Bronchial epithelial cell (primary cell): ENCODE results near the gene TENM4. TPM values are rescaled to one million over a fixed set of nuclear protein-coding genes. Genes with fewer than 3 reads are reported as not detected.

ENCODE experiments used
- DNase-seq: peaks from one replicate; pipeline ENCODE4 v3.0.0-alpha.2; 2010; ENCODE audit warnings: low read depth
- FAIRE-seq: peaks from 2 replicates; lab custom pipeline; 2011; peaks lifted over from hg19 to GRCh38; lab: Jason Lieb, UNC
- H3K27me3 ChIP-seq: 2 replicates; pipeline ENCODE4 v1.5.1; 2011; ENCODE audit warnings: low read length; ENCODE audit not compliant: control insufficient read depth, insufficient read depth
- H3K36me3 ChIP-seq: 2 replicates; pipeline ENCODE4 v1.5.1; 2011; ENCODE audit warnings: low read length; ENCODE audit not compliant: control insufficient read depth, insufficient read depth
- H3K4me3 ChIP-seq: 2 replicates; pipeline ENCODE4 v1.5.1; 2011; ENCODE audit warnings: mild to moderate bottlenecking, low read depth, low read length, control low read depth
- CTCF ChIP-seq: IDR thresholded peaks from 2 replicates; pipeline ENCODE4 v1.5.1; 2011; ENCODE audit warnings: mild to moderate bottlenecking, moderate library complexity, low read length, control low read depth, inconsistent platforms; ENCODE audit not compliant: insufficient read depth, severe bottlenecking
- total RNA-seq: library from RNA; depleted of rRNA; stranded (reverse); fragments of >200 nt; gene quantifications from 2 replicates; pipeline ENCODE4 v1.2.1, GENCODE V29; 2014

Gene TENM4
- total RNA-seq, 1 donor from 2014 or later: 6.1 TPM

DNA sequence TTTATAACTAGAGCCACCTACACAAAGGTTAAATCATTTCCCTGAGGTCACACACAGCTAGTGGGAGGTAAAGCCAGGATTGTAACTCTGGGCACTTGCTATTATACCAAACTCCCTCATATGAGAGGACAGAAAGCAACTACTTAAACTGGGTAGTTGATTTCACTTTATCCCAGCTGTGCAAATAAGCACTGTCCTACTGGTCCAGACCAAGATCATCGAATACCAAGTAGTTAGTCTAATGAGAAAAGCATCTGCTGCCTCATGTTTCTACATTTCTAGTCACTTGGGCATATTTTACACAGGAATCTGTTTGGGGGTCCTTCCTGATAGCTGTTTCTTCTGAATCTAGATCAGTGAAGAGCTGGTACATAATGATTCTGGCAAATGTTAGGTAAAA is 687.5 kb downstream of the TENM4 start:
- DNase-seq (no peak), FAIRE-seq (no peak)
- Histone ChIP-seq H3K36me3 (no peaks in the 10 kb centered on the region), H3K27me3 (no peaks in the 10 kb centered on the region), H3K4me3 (no peak overlapping the region)
- TF ChIP-seq CTCF: no peak

DNA sequence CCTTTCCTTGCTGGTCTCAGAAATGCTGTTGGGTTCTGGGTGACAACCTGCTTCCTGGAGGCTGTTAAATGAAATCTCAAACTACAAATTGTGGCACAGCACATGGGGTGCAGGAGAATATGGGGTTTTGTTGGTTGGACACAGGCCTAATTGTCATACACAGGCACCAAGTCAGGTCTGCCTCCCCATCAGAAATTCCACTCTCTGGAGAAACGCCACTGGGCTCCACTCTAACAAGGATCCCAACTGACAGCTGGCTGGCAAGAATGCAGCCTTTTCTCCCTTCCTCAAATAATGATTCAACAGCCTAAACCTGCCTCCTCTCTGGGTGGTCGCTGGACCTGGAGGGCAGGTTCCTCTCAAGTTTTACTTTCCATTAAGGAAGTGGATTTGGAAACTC is 688.3 kb downstream of the TENM4 start:
- H3K27me3 ChIP-seq: no peaks in the 10 kb centered on the region
- H3K36me3 ChIP-seq: no peaks in the 10 kb centered on the region
- TF ChIP-seq CTCF: no peak
- DNase-seq: no peak
- no peak overlapping the region for H3K4me3 ChIP-seq
- FAIRE-seq: no peak

DNA sequence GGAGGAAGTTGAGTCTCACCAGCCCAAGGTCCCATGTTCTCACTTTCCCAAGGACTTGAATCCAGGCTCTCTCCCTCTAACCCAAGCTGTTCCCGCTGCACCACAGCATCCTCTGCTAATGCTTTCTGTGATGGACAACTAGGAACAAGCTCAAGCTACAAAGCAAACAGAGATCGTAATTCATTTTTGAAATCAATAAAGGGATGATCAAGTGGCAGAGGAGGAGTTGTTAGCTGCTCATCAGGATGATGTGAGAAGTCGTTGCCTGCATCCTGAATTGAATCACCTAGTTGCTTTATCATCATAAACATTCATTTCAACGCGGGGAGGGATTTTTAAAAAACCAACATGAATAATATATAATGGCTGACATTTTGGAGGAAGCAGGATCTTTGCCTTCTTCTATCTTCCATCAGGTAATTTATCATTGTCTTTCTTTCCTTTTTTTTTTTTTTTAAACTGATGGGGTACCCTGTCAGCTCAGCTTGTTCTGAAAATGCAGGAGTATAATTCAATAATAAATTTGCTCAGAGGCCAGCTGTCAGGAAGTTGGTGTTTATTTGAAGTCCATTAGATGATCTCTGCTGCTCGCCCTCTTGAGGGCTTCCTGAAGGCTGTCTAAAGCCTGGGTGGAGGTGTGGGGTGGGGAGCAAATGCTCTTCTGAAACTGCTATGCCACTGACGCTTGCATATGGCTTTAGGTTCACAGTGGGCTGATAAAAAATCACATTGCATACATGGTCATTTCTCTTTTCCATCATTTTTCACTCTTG is 691.7 kb downstream of the TENM4 start:
- Histone ChIP-seq H3K27me3 (no peaks in the 10 kb centered on the region), H3K4me3 (no peak overlapping the region), H3K36me3 (no peaks in the 10 kb centered on the region)
- no peak for TF ChIP-seq CTCF
- no peak for DNase-seq
- peak; percentile 7 for FAIRE-seq

DNA sequence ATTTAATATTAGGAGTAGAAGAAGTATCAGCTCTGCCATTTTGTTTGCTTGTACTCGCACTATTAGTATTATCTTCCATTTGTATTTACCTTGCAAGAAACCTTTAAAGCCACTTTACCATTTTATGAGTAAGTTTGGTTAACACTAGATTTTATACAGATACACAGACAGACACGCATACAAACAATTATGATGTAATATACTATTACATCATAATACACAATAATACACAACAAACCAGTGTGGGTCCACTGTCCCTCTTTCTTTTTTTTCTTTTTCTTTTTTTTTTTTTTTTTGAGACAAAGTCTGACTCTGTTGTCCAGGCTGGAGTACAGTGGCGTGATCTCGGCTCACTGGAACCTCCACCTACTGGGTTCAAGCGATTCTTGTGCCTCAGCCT is 695.9 kb downstream of the TENM4 start:
- no peaks in the 10 kb centered on the region for H3K27me3 ChIP-seq
- no peak for FAIRE-seq
- no peak for TF ChIP-seq CTCF
- H3K4me3 ChIP-seq: no peak overlapping the region
- no peaks in the 10 kb centered on the region for H3K36me3 ChIP-seq
- DNase-seq: no peak

DNA sequence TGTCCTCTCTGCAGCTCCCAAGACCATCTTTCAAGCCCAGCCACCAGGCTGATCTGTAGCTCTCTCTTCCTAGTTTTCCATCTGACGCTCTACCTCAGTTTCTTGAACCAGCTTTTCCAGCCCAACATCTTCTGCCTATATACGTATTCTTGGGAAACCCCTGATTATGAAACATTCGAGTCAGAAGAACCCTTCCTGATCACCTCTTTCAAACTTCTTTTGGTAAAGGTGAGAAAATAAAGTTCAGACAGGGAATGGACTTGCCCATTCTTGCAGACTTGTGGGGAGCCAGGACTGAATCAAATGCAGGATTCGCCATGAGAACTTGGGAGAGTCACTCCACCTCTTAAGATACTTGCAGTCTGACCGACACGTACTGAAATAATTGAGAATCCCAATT is 696.6 kb downstream of the TENM4 start:
- H3K27me3 ChIP-seq: no peaks in the 10 kb centered on the region
- FAIRE-seq (peak; percentile 28), DNase-seq (peak; percentile 89)
- no peak for TF ChIP-seq CTCF
- no peak overlapping the region for H3K4me3 ChIP-seq
- no peaks in the 10 kb centered on the region for H3K36me3 ChIP-seq

GRCh38 chr11:78742430-78742829 is 698.4 kb downstream of the TENM4 start:
- no peaks in the 10 kb centered on the region for H3K27me3 ChIP-seq
- DNase-seq (peak; percentile 79), FAIRE-seq (peak; percentile 64)
- H3K4me3 ChIP-seq: no peak overlapping the region
- no peaks in the 10 kb centered on the region for H3K36me3 ChIP-seq
- TF ChIP-seq CTCF: peak; percentile 27
